ENCODE data around the gene RTP5. TPM values are rescaled to one million over a fixed set of nuclear protein-coding genes. Genes with fewer than 3 reads are reported as not detected.
A peak's percentile ranks its signal among the peaks of the same experiment; 100 is the strongest.

Gene RTP5
- total RNA-seq, 3 donors from 2014 or later, result 0.15 TPM; not detected in 2

DNA sequence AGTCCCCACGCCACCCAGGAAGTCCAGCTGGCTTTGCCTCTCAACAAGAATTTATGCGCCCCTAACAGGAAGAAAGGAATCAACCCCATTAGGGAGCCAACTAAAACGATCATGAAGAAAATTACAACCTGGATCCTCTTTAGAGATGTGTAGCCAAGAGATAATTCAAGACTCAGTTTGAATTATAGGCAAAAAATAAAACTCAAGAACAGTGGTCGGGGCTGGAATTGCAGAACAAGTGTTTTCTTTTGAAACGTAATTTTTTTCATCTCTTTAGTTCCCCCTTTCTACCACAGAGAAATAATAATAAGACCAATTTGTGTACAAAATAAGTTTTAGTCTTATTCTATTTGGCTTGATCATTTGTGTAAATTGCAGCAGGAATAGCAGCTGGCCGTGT is 33.2 kb upstream of the RTP5 start:
- intact Hi-C loops (cut with DNase I; ENCODE audit: low total_unique reads), result no loop called here
- Histone ChIP-seq H3K4me3 (no peak overlapping the region), H3K9me3 (no peaks in the 10 kb centered on the region), H3K27ac (no peak overlapping the region), H3K27me3 (no peaks in the 10 kb centered on the region), H3K4me1 (no peaks in the 10 kb centered on the region), H3K36me3 (no peaks in the 10 kb centered on the region)
- TF ChIP-seq POLR2A (IDR thresholded peaks at IDR 0.05), result no peak
- no peak for TF ChIP-seq POLR2AphosphoS5 (IDR thresholded peaks at IDR 0.05)
- no peak for TF ChIP-seq CTCF (IDR thresholded peaks at IDR 0.05)
- DNase-seq (ENCODE audit: low spot score in 2 of 2), result no peak

GRCh38 chr2:241837197-241837965 is 32.1 kb upstream of the RTP5 start:
- TF ChIP-seq POLR2AphosphoS5 (IDR thresholded peaks at IDR 0.05) (no peak), POLR2A (IDR thresholded peaks at IDR 0.05) (no peak)
- intact Hi-C loops (cut with DNase I; ENCODE audit: low total_unique reads), result no loop called here
- H3K27ac ChIP-seq, result no peak overlapping the region
- H3K4me1 ChIP-seq, result no peaks in the 10 kb centered on the region
- H3K4me3 ChIP-seq, result no peak overlapping the region
- DNase-seq (ENCODE audit: low spot score in 2 of 2), result no peak
- no peaks in the 10 kb centered on the region for H3K27me3 ChIP-seq
- no peaks in the 10 kb centered on the region for H3K9me3 ChIP-seq
- H3K36me3 ChIP-seq, result no peaks in the 10 kb centered on the region

- Histone ChIP-seq H3K4me3 (no peak overlapping the region), H3K9me3 (no peaks in the 10 kb centered on the region), H3K27ac (no peak overlapping the region), H3K36me3 (no peaks in the 10 kb centered on the region), H3K27me3 (peaks cover 0 to 6% of the 10 kb centered on the region in 2 donors), H3K4me1 (peaks cover 0 to 6% of the 10 kb centered on the region in 2 donors)
- TF ChIP-seq POLR2AphosphoS5 (IDR thresholded peaks at IDR 0.05), result no peak
- TF ChIP-seq POLR2A (IDR thresholded peaks at IDR 0.05), result no peak
- no peak for TF ChIP-seq CTCF (IDR thresholded peaks at IDR 0.05)
- intact Hi-C loops (cut with DNase I; ENCODE audit: low total_unique reads), result no loop called here
- no peak for DNase-seq (ENCODE audit: low spot score in 2 of 2)
These were observed 28.1 kb upstream of the RTP5 start for GRCh38 chr2:241841181-241842066.

DNA sequence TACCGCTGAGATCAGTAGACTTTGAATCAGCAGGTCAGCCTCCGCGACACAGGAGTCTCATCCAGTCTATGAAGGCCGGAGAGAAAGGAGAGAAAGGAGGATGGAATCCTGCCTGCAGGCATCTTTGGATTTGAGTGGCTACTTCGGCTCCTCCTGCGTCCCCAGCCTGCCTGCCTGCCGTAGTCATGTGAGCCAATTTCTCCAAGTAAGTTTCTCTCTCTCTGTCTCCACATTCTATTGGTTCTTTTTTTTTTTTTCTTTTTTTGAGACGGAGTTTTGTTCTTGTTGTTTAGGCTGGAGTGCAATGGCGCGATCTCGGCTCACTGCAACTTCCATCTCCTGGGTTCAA is 27.5 kb upstream of the RTP5 start:
- intact Hi-C loops (cut with DNase I; ENCODE audit: low total_unique reads), result no loop called here
- no peaks in the 10 kb centered on the region for H3K36me3 ChIP-seq
- H3K27me3 ChIP-seq, result peaks cover 0 to 7% of the 10 kb centered on the region in 2 donors
- no peak for DNase-seq (ENCODE audit: low spot score in 2 of 2)
- TF ChIP-seq POLR2A (IDR thresholded peaks at IDR 0.05) (no peak), POLR2AphosphoS5 (IDR thresholded peaks at IDR 0.05) (no peak), CTCF (IDR thresholded peaks at IDR 0.05) (no peak)
- H3K4me1 ChIP-seq, result peaks cover 0 to 6% of the 10 kb centered on the region in 2 donors
- no peak overlapping the region for H3K4me3 ChIP-seq
- H3K27ac ChIP-seq, result no peak overlapping the region
- no peaks in the 10 kb centered on the region for H3K9me3 ChIP-seq

GRCh38 chr2:241842620-241843211 is 26.8 kb upstream of the RTP5 start:
- Histone ChIP-seq H3K4me3 (peak overlapping the region in 2 of 3 donors; percentile 40 to 63), H3K36me3 (no peaks in the 10 kb centered on the region), H3K9me3 (no peaks in the 10 kb centered on the region), H3K4me1 (peaks cover 0 to 6% of the 10 kb centered on the region in 2 donors), H3K27me3 (peaks cover 0 to 7% of the 10 kb centered on the region in 2 donors), H3K27ac (peak overlapping the region in 1 of 2 donors; percentile 56)
- DNase-seq (ENCODE audit: low spot score in 2 of 2), result peak in 1 of 2 donors; percentile 51
- intact Hi-C loops (cut with DNase I; ENCODE audit: low total_unique reads), result no loop called here
- no peak for TF ChIP-seq CTCF (IDR thresholded peaks at IDR 0.05)
- TF ChIP-seq POLR2A (IDR thresholded peaks at IDR 0.05), result peak; percentile 14
- TF ChIP-seq POLR2AphosphoS5 (IDR thresholded peaks at IDR 0.05), result peak in 1 of 3 donors; percentile 43

Data from breast epithelium (tissue), 4 donors.